Dendritic cell treated with granulocyte-macrophage colony-stimulating factor and Interleukin-4, amounts not matched to agents 40 ng/mL and 50 ng/mL, for 4 days (primary cell): ENCODE data around the gene HSPA6.
"Not testable (repeated sequence)": the region's sequence is repeated elsewhere in the genome, so short reads cannot be mapped to it uniquely, and the experiment has no call there.

Experiments used
- H3K27ac Mint-ChIP-seq: one replicate; pipeline ENCODE4 v1.8.0; 2022; ENCODE audit warnings: mild to moderate bottlenecking, mixed read lengths
- H3K27me3 Mint-ChIP-seq: one replicate; pipeline ENCODE4 v1.8.0; 2022; ENCODE audit warnings: mild to moderate bottlenecking, mixed read lengths
- H3K36me3 Mint-ChIP-seq: one replicate; pipeline ENCODE4 v1.8.0; 2022; ENCODE audit warnings: low read depth, mixed read lengths
- H3K4me1 Mint-ChIP-seq: one replicate; pipeline ENCODE4 v1.8.0; 2022; ENCODE audit warnings: low read depth, mixed read lengths
- H3K4me3 Mint-ChIP-seq: one replicate; pipeline ENCODE4 v1.8.0; 2022; ENCODE audit warnings: mild to moderate bottlenecking, moderate library complexity, mixed read lengths
- H3K9me3 Mint-ChIP-seq: one replicate; pipeline ENCODE4 v1.8.0; 2022; ENCODE audit warnings: mixed read lengths
- intact Hi-C: fragments of 100-400 bp; cut with micrococcal nuclease; formaldehyde crosslinking; loops from one replicate; pipeline ENCODE4 v1.15.0; 2022

HSPA6 gene

GRCh38 chr1:161512636-161513447 is 11.5 kb upstream of the HSPA6 start:
- peaks cover 65% of the 10 kb centered on the region for H3K36me3 Mint-ChIP-seq
- H3K9me3 Mint-ChIP-seq, H3K27me3 Mint-ChIP-seq, H3K4me3 Mint-ChIP-seq, intact Hi-C loops: not testable (repeated sequence)
- H3K4me1 Mint-ChIP-seq, result peaks cover 55% of the 10 kb centered on the region
- H3K27ac Mint-ChIP-seq, result peak overlapping the region; percentile 71

- intact Hi-C loops, H3K9me3 Mint-ChIP-seq, H3K27me3 Mint-ChIP-seq, H3K4me3 Mint-ChIP-seq: not testable (repeated sequence)
- peak overlapping the region; percentile 60 for H3K27ac Mint-ChIP-seq
- peaks cover 55% of the 10 kb centered on the region for H3K4me1 Mint-ChIP-seq
- peaks cover 65% of the 10 kb centered on the region for H3K36me3 Mint-ChIP-seq
These were observed 10.9 kb upstream of the HSPA6 start for GRCh38 chr1:161513448-161513780.

- peak overlapping the region; percentile 60 for H3K27ac Mint-ChIP-seq
- H3K9me3 Mint-ChIP-seq, H3K27me3 Mint-ChIP-seq, intact Hi-C loops, H3K4me3 Mint-ChIP-seq: not testable (repeated sequence)
- H3K36me3 Mint-ChIP-seq, result peaks cover 65% of the 10 kb centered on the region
- peaks cover 51% of the 10 kb centered on the region for H3K4me1 Mint-ChIP-seq
These were observed 10.4 kb upstream of the HSPA6 start for GRCh38 chr1:161513953-161514352.

- peaks cover 65% of the 10 kb centered on the region for H3K36me3 Mint-ChIP-seq
- H3K27ac Mint-ChIP-seq, result peak overlapping the region; percentile 87
- H3K9me3 Mint-ChIP-seq, H3K27me3 Mint-ChIP-seq, intact Hi-C loops: not testable (repeated sequence)
- H3K4me1 Mint-ChIP-seq, result peaks cover 44% of the 10 kb centered on the region
- H3K4me3 Mint-ChIP-seq, result peak overlapping the region; percentile 77
These were observed 1.1 kb upstream of the HSPA6 start for GRCh38 chr1:161523041-161523816.

GRCh38 chr1:161524742-161525291 is 477 bp downstream of the HSPA6 start:
- Mint-ChIP-seq H3K27ac (peak overlapping the region; percentile 87), H3K4me3 (peak overlapping the region; percentile 77), H3K36me3 (peaks cover 49% of the 10 kb centered on the region), H3K4me1 (peaks cover 50% of the 10 kb centered on the region)
- H3K27me3 Mint-ChIP-seq, H3K9me3 Mint-ChIP-seq, intact Hi-C loops: not testable (repeated sequence)

GRCh38 chr1:161525321-161525720 is 981 bp downstream of the HSPA6 start:
- not testable (repeated sequence) for H3K27me3 Mint-ChIP-seq
- H3K27ac Mint-ChIP-seq, result peak overlapping the region; percentile 87

GRCh38 chr1:161525918-161526317 is 1.6 kb downstream of the HSPA6 start:
- Mint-ChIP-seq H3K4me1 (peaks cover 47% of the 10 kb centered on the region), H3K4me3 (peak overlapping the region; percentile 73), H3K36me3 (peaks cover 38% of the 10 kb centered on the region), H3K27ac (peak overlapping the region; percentile 87)
- H3K9me3 Mint-ChIP-seq, H3K27me3 Mint-ChIP-seq, intact Hi-C loops: not testable (repeated sequence)

More at GRCh38 chr1:161525321-161525720, 981 bp downstream of the HSPA6 start:
- peaks cover 44% of the 10 kb centered on the region for H3K36me3 Mint-ChIP-seq
- H3K9me3 Mint-ChIP-seq, intact Hi-C loops: not testable (repeated sequence)
- peak overlapping the region; percentile 73 for H3K4me3 Mint-ChIP-seq
- peaks cover 52% of the 10 kb centered on the region for H3K4me1 Mint-ChIP-seq

- H3K27me3 Mint-ChIP-seq, H3K9me3 Mint-ChIP-seq, H3K4me3 Mint-ChIP-seq, intact Hi-C loops: not testable (repeated sequence)
- peaks cover 11% of the 10 kb centered on the region for H3K36me3 Mint-ChIP-seq
- peak overlapping the region; percentile 51 for H3K27ac Mint-ChIP-seq
- H3K4me1 Mint-ChIP-seq, result peaks cover 56% of the 10 kb centered on the region
These were observed 4.2 kb downstream of the HSPA6 start for GRCh38 chr1:161528550-161528949.

GRCh38 chr1:161529463-161530104 is 5.2 kb downstream of the HSPA6 start:
- not testable (repeated sequence) for H3K27me3 Mint-ChIP-seq, H3K9me3 Mint-ChIP-seq, H3K36me3 Mint-ChIP-seq
- Mint-ChIP-seq H3K4me3 (peak overlapping the region; percentile 78), H3K27ac (peak overlapping the region; percentile 94), H3K4me1 (peaks cover 54% of the 10 kb centered on the region)
- intact Hi-C loops, result loop anchor here (10.0 kb wide), 1 partner anchor 45 kb away; no protein-coding TSS in a partner anchor

GRCh38 chr1:161530158-161530557 is 5.8 kb downstream of the HSPA6 start:
- H3K27me3 Mint-ChIP-seq, H3K36me3 Mint-ChIP-seq, H3K9me3 Mint-ChIP-seq: not testable (repeated sequence)
- Mint-ChIP-seq H3K4me1 (peaks cover 50% of the 10 kb centered on the region), H3K27ac (peak overlapping the region; percentile 94), H3K4me3 (peak overlapping the region; percentile 78)
- intact Hi-C loops, result loop anchor here (10.0 kb wide), 1 partner anchor 45 kb away; no protein-coding TSS in a partner anchor

GRCh38 chr1:161530671-161531641 is 6.6 kb downstream of the HSPA6 start:
- H3K27me3 Mint-ChIP-seq, H3K9me3 Mint-ChIP-seq, H3K36me3 Mint-ChIP-seq: not testable (repeated sequence)
- Mint-ChIP-seq H3K4me3 (peak overlapping the region; percentile 78), H3K27ac (peak overlapping the region; percentile 94), H3K4me1 (peaks cover 42% of the 10 kb centered on the region)
- intact Hi-C loops, result loop anchor here (10.0 kb wide), 1 partner anchor 46 kb away; no protein-coding TSS in a partner anchor

GRCh38 chr1:161531986-161532643 is 7.8 kb downstream of the HSPA6 start:
- Mint-ChIP-seq H3K36me3 (no peaks in the 10 kb centered on the region), H3K4me1 (peaks cover 31% of the 10 kb centered on the region), H3K27me3 (no peaks in the 10 kb centered on the region), H3K4me3 (peak overlapping the region; percentile 14), H3K27ac (peak overlapping the region; percentile 92), H3K9me3 (no peaks in the 10 kb centered on the region)
- intact Hi-C loops, result loop anchor here (1.0 to 10.0 kb wide), 2 partner anchors 8 to 47 kb away; no protein-coding TSS in a partner anchor
